ENCODE results near the gene ELN. TPM values are rescaled to one million over a fixed set of nuclear protein-coding genes. Genes with fewer than 3 reads are reported as not detected.

Gene ELN
- total and polyA plus RNA-seq, 2 of the 4 experiments (the other 2 are of a cell fraction): 2.2 to 14.3 TPM

- intact Hi-C loops (cut with micrococcal nuclease): no loop called here
- dilution Hi-C loops (cut with HindIII; ENCODE audit: low sequenced_read_pairs, unreplicated experiment): no loop called here
- no peak overlapping the region for H3K18ac ChIP-seq (ENCODE audit: low read depth, low read length)
Measured at GRCh38 chr7:73984481-73985205, 43.3 kb upstream of the ELN start.

More at GRCh38 chr7:73984481-73985205, 43.3 kb upstream of the ELN start:
- WGBS, 2 experiments (ENCODE audit: extremely low coverage in 2 of 2, insufficient read length in 1 of 2): 92% methylated on average over 9 of the region's 19 CpGs; no CpG with 5 or more reads in 1 of the 2 experiments
- Histone ChIP-seq H4K5ac (ENCODE audit: low read depth, low read length) (no peak overlapping the region), H4K91ac (ENCODE audit: insufficient read depth, low read depth, low read length) (no peak overlapping the region; the same call in 1 of the 2 replicates), H3K4me1 (ENCODE audit: control insufficient read depth, insufficient read depth, low read length) (peaks cover 7% of the 10 kb centered on the region; the same call in 1 of the 2 replicates), H2AK9ac (replicated peaks; ENCODE audit: low read depth, low read length, poor library complexity) (no peak overlapping the region), H3K9me3 (ENCODE audit: control insufficient read depth, insufficient read depth, low read length) (no peaks in the 10 kb centered on the region), H2BK120ac (ENCODE audit: low read depth, low read length) (0 out of 2 replicates have a peak overlapping the region, but pooled peaks have one; percentile 4), H4K8ac (ENCODE audit: low read depth in 2 of 2, low read length in 2 of 2) (no peak overlapping the region), H3K27me3 (ENCODE audit: control insufficient read depth, insufficient read depth, low read length) (no peaks in the 10 kb centered on the region), H3K56ac (ENCODE audit: extremely low read depth, insufficient read depth, low read length) (no peak overlapping the region), H3K23ac (ENCODE audit: low read depth, low read length) (no peak overlapping the region), H3K4me2 (ENCODE audit: low read depth, low read length) (no peak overlapping the region), H3K4ac (ENCODE audit: low read depth, low read length) (no peak overlapping the region), H3K36me3 (ENCODE audit: control insufficient read depth, insufficient read depth, low read length) (no peaks in the 10 kb centered on the region), H3K27ac (ENCODE audit: insufficient read depth, low read length) (no peak overlapping the region), H2BK5ac (ENCODE audit: low read depth, low read length, poor library complexity, severe bottlenecking) (no peak overlapping the region), H3K14ac (replicated peaks; ENCODE audit: low read depth, low read length) (no peak overlapping the region), H2AFZ (replicated peaks; ENCODE audit: low read length, poor library complexity) (no peak overlapping the region), H4K20me1 (ENCODE audit: insufficient read depth, low read length) (no peaks in the 10 kb centered on the region), H3K9ac (ENCODE audit: low read depth, low read length) (no peak overlapping the region), H3K4me3 (ENCODE audit: insufficient read depth, low read depth, low read length) (no peak overlapping the region), H3K79me1 (ENCODE audit: low read depth in 1 of 2, low read length in 2 of 2) (no peaks in the 10 kb centered on the region), H2BK20ac (ENCODE audit: low read depth, low read length) (peak overlapping the region; percentile 6; the same call in 1 of the 2 replicates), H2BK15ac (ENCODE audit: low read depth, low read length) (no peak overlapping the region), H2AK5ac (ENCODE audit: low read depth, low read length) (peak overlapping the region; percentile 93), H3K9me1 (ENCODE audit: insufficient read depth, low read length) (no peaks in the 10 kb centered on the region)
- ATAC-seq (ENCODE audit: low read depth): no peak
- BruUV-seq (replicated peaks): no TSS peak
- DNase-seq: no peak
- ChIA-PET POLR2A (ENCODE audit: unreplicated experiment) (no interaction called here), CTCF (interaction anchor here (0.6 kb wide), 1 partner anchor 189 kb away, joined by 3 read pairs; no protein-coding TSS in a partner anchor)
- TF ChIP-seq RCOR1 (IDR thresholded peaks at IDR 0.05; ENCODE audit: insufficient replicate concordance, low read length) (no peak), BHLHE40 (IDR thresholded peaks at IDR 0.05; ENCODE audit: low read depth, low read length) (no peak), NFE2L2 (IDR thresholded peaks at IDR 0.05; ENCODE audit: low read depth, low read length) (no peak), MAZ (IDR thresholded peaks at IDR 0.05; ENCODE audit: borderline replicate concordance, low read depth, low read length) (no peak), FOS (IDR thresholded peaks at IDR 0.05; ENCODE audit: low read depth, low read length) (no peak), CTCF (conservative IDR thresholded peaks at IDR 0.05; ENCODE audit: low read depth, low read length) (no peak), CEBPB (IDR thresholded peaks at IDR 0.05; ENCODE audit: low read depth, low read length) (no peak), RFX5 (IDR thresholded peaks at IDR 0.05; ENCODE audit: low read depth, low read length) (no peak), USF2 (IDR thresholded peaks at IDR 0.05; ENCODE audit: low read depth, low read length) (no peak)
- in situ Hi-C loops (cut with MboI; ENCODE audit: low sequenced_read_pairs): no loop called here

Data from IMR-90 (cell line).